Left forelimb (tissue), 1 donor: ENCODE results near the gene FANK1.
"Not testable (repeated sequence)": the region's sequence is repeated elsewhere in the genome, so short reads cannot be mapped to it uniquely, and the experiment has no call there.

Experiments
- DNase-seq: peaks from one replicate; pipeline ENCODE4 v3.0.0-alpha.2; 2018; ENCODE audit warnings: low spot score

FANK1 gene

GRCh38 chr10:126021833-126022500 lies 125.6 kb downstream of the FANK1 start:
- no peak for DNase-seq

GRCh38 chr10:126022841-126023240 lies 126.5 kb downstream of the FANK1 start:
- no peak for DNase-seq

DNA sequence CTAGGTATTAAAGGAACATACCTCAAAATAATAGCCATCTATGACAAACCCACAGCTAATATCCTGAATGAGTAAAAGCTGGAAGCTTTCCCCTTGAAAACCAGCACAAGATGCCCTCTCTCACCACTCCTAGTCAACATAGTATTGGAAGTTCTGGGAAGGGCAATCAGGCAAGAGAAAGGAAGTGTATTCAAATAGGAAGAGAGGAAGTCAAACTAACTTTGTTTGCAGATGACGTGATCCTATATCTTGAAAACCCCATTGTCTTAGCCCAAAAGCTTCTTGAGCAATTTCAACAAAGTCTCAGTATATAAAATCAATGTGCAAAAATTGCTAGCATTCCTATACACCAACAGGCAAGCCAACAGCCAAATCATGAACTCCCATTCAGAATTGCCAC lies 131.3 kb downstream of the FANK1 start:
- DNase-seq = no peak

- no peak for DNase-seq
Measured at GRCh38 chr10:126029999-126030398, 133.6 kb downstream of the FANK1 start.

GRCh38 chr10:126034586-126034985 lies 138.2 kb downstream of the FANK1 start:
- DNase-seq = no peak

DNA sequence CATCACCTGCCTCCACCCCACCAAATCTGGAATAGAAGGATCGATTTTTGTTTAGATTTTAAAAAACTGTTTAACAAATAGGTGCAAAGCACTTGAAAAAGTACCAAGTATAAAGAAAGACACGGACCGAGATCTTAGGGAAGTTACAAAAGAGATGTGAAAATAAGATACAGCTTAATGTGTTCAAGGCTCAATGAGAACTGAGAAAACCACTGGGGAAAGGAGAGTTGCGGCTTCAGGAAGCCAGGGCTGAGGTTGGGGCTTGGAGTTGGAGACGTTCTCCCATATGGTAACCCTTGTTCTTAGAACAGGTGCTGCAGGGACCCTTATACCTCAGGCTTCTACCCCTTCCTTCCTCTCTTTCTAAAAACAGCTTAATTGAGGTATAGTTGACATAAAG lies 140.2 kb downstream of the FANK1 start:
- DNase-seq = no peak

- no peak for DNase-seq
Measured at GRCh38 chr10:126037946-126038345, 141.6 kb downstream of the FANK1 start.

DNA sequence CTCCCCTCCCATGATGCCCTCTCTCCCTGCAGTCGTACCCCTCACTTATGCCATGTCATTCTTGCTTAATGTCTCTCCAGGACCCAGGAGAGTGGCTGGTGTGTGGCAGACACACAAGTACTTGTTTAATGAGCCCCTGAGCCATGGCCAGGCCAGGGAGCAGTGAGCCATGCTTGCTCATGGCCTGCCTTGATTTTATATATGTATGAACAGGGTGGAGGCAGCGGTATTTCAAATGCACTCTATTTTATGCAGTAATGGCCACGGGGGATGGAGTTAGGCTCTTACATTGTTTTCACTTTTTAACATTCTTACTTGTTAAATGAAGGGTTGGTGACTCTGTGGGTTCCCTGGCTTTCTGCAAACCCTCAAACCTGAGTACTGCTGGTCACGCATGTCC lies 144.8 kb downstream of the FANK1 start:
- DNase-seq = no peak

DNA sequence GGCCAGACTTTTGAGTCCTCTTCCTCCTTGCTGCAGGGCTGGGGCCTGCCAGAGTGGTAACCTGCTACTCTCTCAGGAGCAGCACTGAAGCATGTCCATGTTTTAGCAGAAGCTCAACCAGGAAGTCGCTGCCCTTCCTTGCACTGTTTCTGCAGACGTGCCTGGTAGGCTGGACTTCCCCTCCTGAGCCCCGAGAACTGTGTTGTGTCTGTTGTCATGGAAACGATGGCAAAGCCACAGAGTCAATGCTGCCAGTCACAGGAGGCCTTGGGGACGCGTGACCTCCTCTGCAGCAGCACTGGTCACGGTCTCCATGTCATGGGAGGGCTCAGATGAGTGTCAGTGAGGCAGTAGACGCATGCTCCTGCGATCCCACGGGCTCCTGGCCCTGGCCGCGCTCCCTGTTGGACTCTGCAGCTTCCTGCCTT lies 145.5 kb downstream of the FANK1 start:
- DNase-seq = peak; percentile 74

DNA sequence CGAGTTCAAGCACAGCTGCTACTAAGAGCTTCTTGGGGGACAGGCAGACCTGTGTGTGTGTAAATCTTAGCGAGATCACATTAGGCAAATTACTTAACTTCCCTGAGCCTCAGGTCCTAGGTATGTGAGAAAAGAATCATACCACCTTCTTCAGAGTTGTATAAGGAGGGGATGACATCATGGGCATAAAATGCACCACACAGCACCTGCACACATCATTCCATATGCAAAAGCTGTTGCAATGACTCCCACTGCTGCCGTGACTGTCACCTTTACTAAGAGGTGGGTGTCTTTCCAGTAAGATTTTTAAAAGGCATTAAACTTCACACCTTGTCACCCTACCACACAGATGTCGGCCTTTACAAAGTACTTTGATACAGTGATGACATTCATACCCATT lies 146.0 kb downstream of the FANK1 start:
- DNase-seq = no peak

DNA sequence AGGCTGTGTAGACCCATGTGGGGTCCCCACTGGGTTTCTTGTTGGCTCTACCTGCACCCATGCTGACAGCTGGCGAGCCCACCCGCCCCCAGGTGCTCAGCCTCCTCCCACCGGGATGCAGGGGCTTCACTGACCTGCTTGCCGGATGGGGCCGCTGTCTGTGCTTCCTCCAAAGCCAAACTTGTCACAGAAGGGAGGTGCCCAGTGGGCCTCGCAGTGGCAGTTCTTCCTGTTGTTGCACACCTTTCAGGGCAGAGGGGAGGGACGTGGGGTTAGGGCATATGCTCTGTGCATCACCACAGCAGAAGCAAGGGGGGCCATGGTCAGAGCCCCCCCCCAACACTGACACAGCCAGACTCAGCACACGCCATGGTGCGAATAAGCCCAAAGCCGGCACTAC lies 146.5 kb downstream of the FANK1 start:
- no peak for DNase-seq

DNA sequence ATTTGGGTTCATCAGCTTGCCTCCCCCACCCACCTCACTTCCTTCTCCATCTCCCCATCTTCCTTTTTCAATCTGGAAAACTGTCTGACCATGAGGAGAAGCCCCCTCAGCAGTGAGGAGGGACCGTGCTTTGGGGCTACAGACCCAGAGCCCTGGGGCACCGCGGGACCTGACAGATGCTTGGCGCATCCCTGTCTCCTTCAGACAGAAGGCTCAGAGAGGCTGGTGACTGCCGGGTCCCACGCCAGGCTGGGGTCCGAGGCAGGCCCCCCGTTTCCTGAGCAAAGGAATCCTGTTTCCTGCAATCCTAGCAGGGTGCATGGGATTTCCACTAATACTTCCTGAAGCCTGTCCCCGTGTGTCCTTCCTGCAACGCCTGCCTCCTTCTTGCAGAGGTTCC lies 147.0 kb downstream of the FANK1 start:
- no peak for DNase-seq

- DNase-seq = no peak
Measured at GRCh38 chr10:126045861-126046260, 149.5 kb downstream of the FANK1 start.

DNA sequence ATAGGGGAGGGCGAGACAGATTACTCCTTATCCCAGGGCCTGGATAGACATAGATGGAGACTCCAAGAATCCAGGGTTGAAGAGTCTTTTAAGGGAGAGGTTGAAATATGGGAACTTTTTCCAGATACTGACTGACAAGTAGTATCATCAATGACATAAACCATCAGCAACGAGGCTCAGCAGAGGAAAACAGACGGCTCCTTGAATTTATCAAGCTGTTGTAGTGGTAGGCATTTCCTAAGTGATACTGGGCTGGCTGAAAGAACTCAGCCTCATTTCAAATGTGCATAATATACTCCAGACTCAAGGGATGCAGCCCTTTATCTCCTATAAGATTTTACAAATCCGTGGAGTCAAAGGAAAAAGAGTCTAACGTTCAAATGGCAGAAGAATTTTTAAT lies 150.5 kb downstream of the FANK1 start:
- DNase-seq = no peak

- DNase-seq = not testable (repeated sequence)
Measured at GRCh38 chr10:126047749-126048148, 151.4 kb downstream of the FANK1 start.

GRCh38 chr10:126049759-126050700 lies 153.7 kb downstream of the FANK1 start:
- no peak for DNase-seq

- DNase-seq = no peak
Measured at GRCh38 chr10:126052171-126052570, 155.8 kb downstream of the FANK1 start.

DNA sequence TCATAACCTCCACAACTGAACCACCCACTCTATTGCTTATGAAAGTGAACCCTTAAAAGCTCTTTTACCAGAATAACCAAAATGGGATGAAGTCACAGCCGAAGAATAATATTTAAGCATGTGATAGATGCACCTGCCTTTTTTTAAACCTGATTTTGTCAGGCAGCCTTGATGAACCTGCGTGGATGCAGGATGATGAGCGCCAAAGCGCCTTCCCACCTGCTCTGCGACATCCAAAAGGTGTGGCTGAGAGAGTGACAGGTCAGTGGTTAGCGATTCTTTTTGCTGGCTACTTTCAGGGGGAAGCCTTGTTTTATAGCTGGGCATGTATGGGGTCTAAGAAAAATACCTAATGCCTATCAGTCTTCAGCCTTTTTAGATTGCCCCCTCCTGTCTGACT lies 157.8 kb downstream of the FANK1 start:
- no peak for DNase-seq

- DNase-seq = no peak
Measured at GRCh38 chr10:126057494-126057893, 161.1 kb downstream of the FANK1 start.

- no peak for DNase-seq
Measured at GRCh38 chr10:126058104-126058503, 161.7 kb downstream of the FANK1 start.

DNA sequence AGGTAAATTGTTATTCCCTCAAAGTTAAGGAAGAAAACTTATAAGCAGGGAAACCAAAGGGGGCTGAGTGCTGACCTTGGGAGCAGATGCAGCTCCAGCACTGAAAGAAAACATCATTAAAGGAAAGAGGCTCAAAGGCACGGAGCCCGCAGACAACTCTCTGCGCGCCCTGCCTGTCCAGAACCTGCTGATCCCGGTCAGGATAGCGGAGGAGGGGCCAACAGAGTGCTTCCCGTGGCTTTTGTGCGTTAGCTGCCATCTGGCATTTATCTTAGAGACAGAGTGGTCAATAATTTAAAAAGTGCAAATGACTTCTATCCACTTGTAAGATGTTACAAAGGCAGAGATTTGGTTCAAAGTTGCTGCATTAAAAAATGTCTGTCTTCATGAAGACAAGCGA lies 162.1 kb downstream of the FANK1 start:
- DNase-seq = no peak
